PC-3 (cell line): ENCODE results near the gene ZYG11B.
"Not testable (repeated sequence)": the region's sequence is repeated elsewhere in the genome, so short reads cannot be mapped to it uniquely, and the experiment has no call there.

Source experiments
- EZH2 ChIP-seq: fragments of 300-600 bp; sonication (generic); IDR thresholded peaks from one replicate; pipeline ENCODE4 v1.6.1; 2017; ENCODE audit warnings: antibody characterized with exemption, mild to moderate bottlenecking, low read length; ENCODE audit not compliant: unreplicated experiment
- EZH2phosphoT487 ChIP-seq: fragments of 300-600 bp; sonication (generic); IDR thresholded peaks from 2 replicates; pipeline ENCODE4 v1.6.1; 2018; ENCODE audit warnings: mild to moderate bottlenecking, antibody characterized with exemption, low read length, borderline replicate concordance
- TF ChIP-seq, protein P1 (sequence below): fragments of 300-600 bp; sonication (generic); conservative IDR thresholded peaks from 2 replicates; pipeline ENCODE4 v1.5.1; 2017; ENCODE audit warnings: antibody characterized with exemption, low read depth, mild to moderate bottlenecking, low read length

DNA sequence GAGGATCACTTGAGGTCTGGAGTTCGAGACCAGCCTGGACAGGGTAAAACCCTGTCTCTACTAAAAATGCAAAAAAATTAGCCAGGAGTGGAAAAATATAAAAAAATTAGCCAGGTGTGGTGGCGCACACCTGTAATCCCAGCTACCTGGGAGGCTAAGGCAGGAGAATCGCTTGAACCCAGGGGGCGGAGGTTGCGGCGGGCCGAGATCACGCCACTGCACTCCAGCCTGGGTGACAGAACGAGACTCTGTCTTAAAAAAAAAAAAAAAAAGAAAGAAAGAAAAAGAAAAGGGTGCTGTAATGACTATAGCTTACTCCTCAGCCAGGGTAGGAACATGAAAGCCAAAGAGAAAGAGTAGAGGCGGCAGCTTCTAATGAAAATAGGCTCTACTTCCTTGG lies 32.9 kb upstream of the ZYG11B start:
- not testable (repeated sequence) for TF ChIP-seq EZH2phosphoT487, EZH2
- TF ChIP-seq, protein P1, sequence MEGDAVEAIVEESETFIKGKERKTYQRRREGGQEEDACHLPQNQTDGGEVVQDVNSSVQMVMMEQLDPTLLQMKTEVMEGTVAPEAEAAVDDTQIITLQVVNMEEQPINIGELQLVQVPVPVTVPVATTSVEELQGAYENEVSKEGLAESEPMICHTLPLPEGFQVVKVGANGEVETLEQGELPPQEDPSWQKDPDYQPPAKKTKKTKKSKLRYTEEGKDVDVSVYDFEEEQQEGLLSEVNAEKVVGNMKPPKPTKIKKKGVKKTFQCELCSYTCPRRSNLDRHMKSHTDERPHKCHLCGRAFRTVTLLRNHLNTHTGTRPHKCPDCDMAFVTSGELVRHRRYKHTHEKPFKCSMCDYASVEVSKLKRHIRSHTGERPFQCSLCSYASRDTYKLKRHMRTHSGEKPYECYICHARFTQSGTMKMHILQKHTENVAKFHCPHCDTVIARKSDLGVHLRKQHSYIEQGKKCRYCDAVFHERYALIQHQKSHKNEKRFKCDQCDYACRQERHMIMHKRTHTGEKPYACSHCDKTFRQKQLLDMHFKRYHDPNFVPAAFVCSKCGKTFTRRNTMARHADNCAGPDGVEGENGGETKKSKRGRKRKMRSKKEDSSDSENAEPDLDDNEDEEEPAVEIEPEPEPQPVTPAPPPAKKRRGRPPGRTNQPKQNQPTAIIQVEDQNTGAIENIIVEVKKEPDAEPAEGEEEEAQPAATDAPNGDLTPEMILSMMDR: not testable (repeated sequence)
